SH-SY5Y (cell line): ENCODE results near the gene TSHZ1.

Experiments used
- GATA2 ChIP-seq: IDR thresholded peaks from 2 replicates; pipeline ENCODE4 v1.6.1; 2011; ENCODE audit warnings: mild to moderate bottlenecking, low read depth, low read length
- GATA3 ChIP-seq: IDR thresholded peaks from 2 replicates; pipeline ENCODE4 v1.6.1; 2011; ENCODE audit warnings: low read depth, mild to moderate bottlenecking, low read length, moderate library complexity

TSHZ1 gene

GRCh38 chr18:75173125-75173432, 37.5 kb upstream of the TSHZ1 start:
- no peak for TF ChIP-seq GATA2
- TF ChIP-seq GATA3: no peak

- TF ChIP-seq GATA2 (no peak), GATA3 (no peak)
Measured at GRCh38 chr18:75173738-75174137, 36.9 kb upstream of the TSHZ1 start.

- no peak for TF ChIP-seq GATA3
Measured at GRCh38 chr18:75176849-75177248, 33.7 kb upstream of the TSHZ1 start.

GRCh38 chr18:75178376-75178775, 32.2 kb upstream of the TSHZ1 start:
- TF ChIP-seq GATA3: no peak
- no peak for TF ChIP-seq GATA2

- TF ChIP-seq GATA2 (no peak), GATA3 (no peak)
Measured at GRCh38 chr18:75179819-75180600, 30.6 kb upstream of the TSHZ1 start.

DNA sequence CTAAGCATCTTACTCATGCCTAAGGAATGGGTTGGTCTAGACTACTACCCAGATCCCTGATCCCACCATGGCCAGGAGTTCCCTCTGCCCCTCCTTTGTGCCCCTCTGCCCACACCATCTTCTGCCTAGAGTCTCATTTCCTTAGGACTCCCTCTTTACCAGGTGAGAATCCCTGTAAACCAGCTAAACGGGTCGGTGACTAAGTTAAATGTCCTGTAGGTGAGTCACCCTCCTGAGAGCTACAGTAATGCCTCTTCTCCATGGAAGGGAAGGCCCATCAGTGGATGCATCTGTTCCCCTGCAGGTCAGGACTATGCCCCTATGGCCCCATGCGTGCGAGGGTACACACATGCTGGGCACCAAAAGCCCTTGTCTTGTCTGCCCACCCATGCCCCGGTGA, 27.1 kb upstream of the TSHZ1 start:
- TF ChIP-seq GATA3: no peak
- no peak for TF ChIP-seq GATA2

DNA sequence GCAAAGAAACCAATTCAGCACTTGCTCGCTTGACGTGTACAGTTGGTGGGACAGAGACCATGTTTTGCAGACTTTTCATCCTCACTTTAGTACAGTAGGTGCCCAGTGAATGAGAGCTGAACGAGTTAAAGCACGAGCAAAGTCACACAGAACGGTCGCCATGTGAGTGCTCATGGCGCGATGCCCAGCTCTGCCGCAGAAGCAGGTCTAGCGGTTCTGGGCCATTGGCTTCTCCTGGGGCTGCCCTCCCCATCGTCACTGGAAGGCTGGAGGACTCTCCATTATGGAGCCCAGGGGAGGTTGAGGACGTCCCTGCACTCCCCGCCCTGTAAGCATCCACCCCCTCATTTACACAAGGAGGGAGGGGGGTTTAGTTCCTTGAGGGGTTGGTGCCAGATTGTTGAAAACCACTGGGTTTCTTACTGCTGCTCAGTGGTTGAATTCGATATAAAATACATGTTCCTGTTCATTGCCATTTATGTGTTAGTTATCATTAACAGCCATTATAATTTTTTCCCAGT, 26.6 kb upstream of the TSHZ1 start:
- TF ChIP-seq GATA3 (no peak), GATA2 (no peak)

GRCh38 chr18:75185460-75185859, 25.1 kb upstream of the TSHZ1 start:
- TF ChIP-seq GATA3: no peak
- no peak for TF ChIP-seq GATA2

GRCh38 chr18:75189696-75190095, 20.9 kb upstream of the TSHZ1 start:
- TF ChIP-seq GATA3 (no peak), GATA2 (no peak)

- TF ChIP-seq GATA3 (no peak), GATA2 (peak; percentile 70)
Measured at GRCh38 chr18:75192899-75193298, 17.7 kb upstream of the TSHZ1 start.

DNA sequence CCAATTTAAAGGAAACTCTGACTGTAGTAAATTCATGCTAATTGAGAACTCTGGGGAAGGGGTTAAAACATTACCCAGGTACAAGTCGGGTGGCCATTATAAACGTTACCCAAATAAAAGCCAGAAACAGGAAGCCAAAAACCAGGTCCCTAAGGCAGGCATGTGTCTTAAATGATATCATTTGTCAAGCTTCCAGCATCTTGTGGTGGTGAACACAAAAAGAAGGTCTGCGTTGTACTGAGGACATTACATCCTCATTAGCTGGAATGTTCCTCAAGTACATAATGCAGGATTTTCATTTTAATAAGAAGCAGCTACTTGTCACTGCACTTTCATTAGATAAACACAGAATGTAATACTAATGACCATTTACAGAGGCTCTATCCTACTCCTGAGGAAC, 12.6 kb upstream of the TSHZ1 start:
- TF ChIP-seq GATA3 (no peak), GATA2 (no peak)

DNA sequence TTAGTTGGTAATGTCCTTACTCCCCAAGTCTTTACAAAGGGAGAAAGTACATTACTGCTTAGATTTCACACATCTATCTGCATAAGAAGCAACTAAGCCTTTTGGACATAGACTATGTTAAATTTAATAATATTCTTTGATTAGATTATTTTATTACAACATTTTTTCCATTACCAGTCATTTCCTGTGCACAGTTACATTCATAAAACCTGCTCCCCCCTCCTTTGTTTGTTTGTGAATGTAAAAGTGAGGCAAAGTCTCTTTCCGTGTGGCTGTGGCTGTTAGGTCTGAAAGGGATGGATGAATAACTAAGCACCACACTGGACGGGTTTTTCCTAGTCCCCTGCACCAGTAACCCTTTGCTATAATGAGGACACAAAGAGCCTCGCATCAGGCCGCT, 11.3 kb upstream of the TSHZ1 start:
- TF ChIP-seq GATA2: no peak
- no peak for TF ChIP-seq GATA3

- TF ChIP-seq GATA3: no peak
- no peak for TF ChIP-seq GATA2
Measured at GRCh38 chr18:75200071-75200470, 10.5 kb upstream of the TSHZ1 start.

- TF ChIP-seq GATA3 (peak; percentile 81), GATA2 (peak; percentile 57)
Measured at GRCh38 chr18:75200605-75201280, 9.9 kb upstream of the TSHZ1 start.

DNA sequence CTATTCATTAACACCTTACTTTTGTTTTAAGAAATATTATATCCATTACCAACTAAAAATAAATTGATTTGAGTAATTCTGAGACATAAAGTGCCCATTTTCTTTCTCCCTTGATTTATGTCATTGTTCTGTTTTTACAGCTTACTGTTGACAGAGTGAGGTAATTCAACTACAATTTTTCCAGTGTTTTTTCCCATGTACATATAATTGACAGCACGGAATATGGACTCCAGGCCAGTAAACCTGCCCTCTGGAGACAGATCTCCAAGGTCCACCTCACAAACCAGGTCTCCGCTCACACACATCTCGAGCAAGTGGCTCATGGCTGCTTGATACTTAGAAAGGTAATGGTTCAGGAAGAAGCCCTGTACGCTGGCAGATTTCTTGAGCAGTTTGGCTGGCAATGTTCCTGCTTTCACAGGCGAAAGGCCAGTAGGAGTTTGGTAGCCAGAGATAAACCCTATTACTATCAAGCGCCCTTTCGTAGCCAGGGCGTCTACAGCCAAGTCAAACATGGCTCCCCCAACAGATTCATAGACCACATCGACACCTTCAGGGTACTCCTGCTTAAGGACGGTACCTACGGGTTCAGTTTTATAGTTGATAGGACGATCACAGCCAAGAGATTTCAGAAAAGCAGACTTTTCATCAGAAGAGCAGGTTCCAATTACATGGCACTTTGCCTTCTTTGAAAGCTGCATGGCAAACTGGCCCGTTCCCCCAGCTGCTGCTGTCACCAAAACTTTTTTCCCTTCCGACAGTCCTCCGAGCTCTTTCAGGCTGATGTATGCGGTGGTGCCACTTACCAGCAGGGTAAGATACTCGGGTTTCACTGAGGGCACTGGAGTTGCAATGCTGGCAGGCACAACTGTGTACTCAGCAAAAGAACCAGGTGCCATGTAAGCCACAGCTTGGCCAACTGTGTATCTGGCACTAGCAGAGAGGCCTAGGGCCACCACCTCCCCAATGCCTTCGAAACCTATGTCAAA, 9.0 kb upstream of the TSHZ1 start:
- no peak for TF ChIP-seq GATA3
- TF ChIP-seq GATA2: no peak
